ENCODE data around the gene TMEM150C.
A peak's percentile ranks its signal among the peaks of the same experiment; 100 is the strongest.
"Not testable (repeated sequence)": the region's sequence is repeated elsewhere in the genome, so short reads cannot be mapped to it uniquely, and the experiment has no call there.

TMEM150C gene

GRCh38 chr4:82477469-82477868 is 84.3 kb downstream of the TMEM150C start:
- not testable (repeated sequence) for DNase-seq (ENCODE audit: low read depth in 2 of 3, low spot score in 2 of 3)

GRCh38 chr4:82475931-82476330 is 85.9 kb downstream of the TMEM150C start:
- DNase-seq (ENCODE audit: low read depth in 2 of 3, low spot score in 2 of 3), result not testable (repeated sequence)

- no peak for DNase-seq (ENCODE audit: low read depth in 2 of 3, low spot score in 2 of 3)
Measured at GRCh38 chr4:82473621-82474164, 88.1 kb downstream of the TMEM150C start.

GRCh38 chr4:82473080-82473479 is 88.7 kb downstream of the TMEM150C start:
- not testable (repeated sequence) for DNase-seq (ENCODE audit: low read depth in 2 of 3, low spot score in 2 of 3)

- DNase-seq (ENCODE audit: low read depth in 2 of 3, low spot score in 2 of 3), result no peak
Measured at GRCh38 chr4:82469791-82470345, 91.9 kb downstream of the TMEM150C start.

- DNase-seq (ENCODE audit: low read depth in 2 of 3, low spot score in 2 of 3), result no peak
Measured at GRCh38 chr4:82467471-82467870, 94.3 kb downstream of the TMEM150C start.

GRCh38 chr4:82463221-82463620 is 98.6 kb downstream of the TMEM150C start:
- no peak for DNase-seq (ENCODE audit: low read depth in 2 of 3, low spot score in 2 of 3)

GRCh38 chr4:82462415-82462831 is 99.4 kb downstream of the TMEM150C start:
- DNase-seq (ENCODE audit: low read depth in 2 of 3, low spot score in 2 of 3), result peak; percentile 53 to 86 (median 72)

- DNase-seq (ENCODE audit: low read depth in 2 of 3, low spot score in 2 of 3), result no peak
Measured at GRCh38 chr4:82461710-82462109, 100.1 kb downstream of the TMEM150C start.

- DNase-seq (ENCODE audit: low read depth in 2 of 3, low spot score in 2 of 3), result no peak
Measured at GRCh38 chr4:82458729-82459128, 103.1 kb downstream of the TMEM150C start.

- no peak for DNase-seq (ENCODE audit: low read depth in 2 of 3, low spot score in 2 of 3)
Measured at GRCh38 chr4:82457266-82457665, 104.5 kb downstream of the TMEM150C start.

GRCh38 chr4:82452026-82452425 is 109.8 kb downstream of the TMEM150C start:
- DNase-seq (ENCODE audit: low read depth in 2 of 3, low spot score in 2 of 3), result no peak

GRCh38 chr4:82450966-82451755 is 110.6 kb downstream of the TMEM150C start:
- no peak for DNase-seq (ENCODE audit: low read depth in 2 of 3, low spot score in 2 of 3)

GRCh38 chr4:82447886-82448285 is 113.9 kb downstream of the TMEM150C start:
- no peak for DNase-seq (ENCODE audit: low read depth in 2 of 3, low spot score in 2 of 3)

GRCh38 chr4:82439088-82439487 is 122.7 kb downstream of the TMEM150C start:
- no peak for DNase-seq (ENCODE audit: low read depth in 2 of 3, low spot score in 2 of 3)

- DNase-seq (ENCODE audit: low read depth in 2 of 3, low spot score in 2 of 3), result no peak
Measured at GRCh38 chr4:82437285-82438005, 124.3 kb downstream of the TMEM150C start.

GRCh38 chr4:82436780-82437179 is 125.0 kb downstream of the TMEM150C start:
- no peak for DNase-seq (ENCODE audit: low read depth in 2 of 3, low spot score in 2 of 3)

- no peak for DNase-seq (ENCODE audit: low read depth in 2 of 3, low spot score in 2 of 3)
Measured at GRCh38 chr4:82436130-82436529, 125.7 kb downstream of the TMEM150C start.

GRCh38 chr4:82434949-82435348 is 126.8 kb downstream of the TMEM150C start:
- DNase-seq (ENCODE audit: low read depth in 2 of 3, low spot score in 2 of 3), result no peak

- DNase-seq (ENCODE audit: low read depth in 2 of 3, low spot score in 2 of 3), result no peak
Measured at GRCh38 chr4:82433791-82434190, 128.0 kb downstream of the TMEM150C start.

All from activated CD8-positive, alpha-beta memory T cell treated with anti-CD3 and anti-CD28 coated beads for 48 hours (primary cell).